ACC112 (cell line): ENCODE data around the gene SH3RF3.
A peak's percentile ranks its signal among the peaks of the same experiment; 100 is the strongest.

Experiments used
- H2AFZ ChIP-seq: fragments of 200-600 bp; sonication (generic); one replicate; pipeline ENCODE4 v1.6.0; 2017; ENCODE audit warnings: antibody characterized with exemption, low read length; ENCODE audit not compliant: unreplicated experiment
- H3K27ac ChIP-seq: fragments of 200-600 bp; sonication (generic); 2 replicates; pipeline ENCODE4 v1.5.1; 2014; ENCODE audit warnings: low read depth, mild to moderate bottlenecking, antibody characterized with exemption, low read length, moderate library complexity
- H3K27me3 ChIP-seq: fragments of 200-600 bp; sonication (generic); 2 replicates; pipeline ENCODE4 v1.6.1; 2014; ENCODE audit warnings: mild to moderate bottlenecking, antibody characterized with exemption, low read length, moderate library complexity, mixed read lengths; ENCODE audit not compliant: insufficient read depth
- H3K36me3 ChIP-seq: fragments of 200-600 bp; sonication (generic); 2 replicates; pipeline ENCODE4 v1.6.1; 2016; ENCODE audit warnings: mild to moderate bottlenecking, antibody characterized with exemption, low read length, moderate library complexity, mixed read lengths; ENCODE audit not compliant: insufficient read depth
- H3K4me1 ChIP-seq: fragments of 200-600 bp; sonication (generic); one replicate; pipeline ENCODE4 v1.6.1; 2016; ENCODE audit warnings: low read length, mixed read lengths; ENCODE audit not compliant: insufficient read depth, unreplicated experiment, control insufficient read depth
- H3K4me3 ChIP-seq: fragments of 200-600 bp; sonication (generic); 2 replicates; pipeline ENCODE4 v1.5.1; 2014; ENCODE audit warnings: mild to moderate bottlenecking, low read depth, low read length
- H3K79me2 ChIP-seq: fragments of 200-600 bp; sonication (generic); one replicate; pipeline ENCODE4 v1.6.0; 2016; ENCODE audit warnings: low read length; ENCODE audit not compliant: control insufficient read depth, unreplicated experiment, insufficient read depth

SH3RF3 gene

GRCh38 chr2:109433486-109433885 is 304.5 kb downstream of the SH3RF3 start:
- no peaks in the 10 kb centered on the region for H3K79me2 ChIP-seq
- no peaks in the 10 kb centered on the region for H3K27me3 ChIP-seq
- H3K4me3 ChIP-seq = no peak overlapping the region
- no peak overlapping the region for H3K27ac ChIP-seq
- no peak overlapping the region for H2AFZ ChIP-seq
- H3K36me3 ChIP-seq = 0 out of 2 replicates have a peak, but pooled peaks cover 5% of the 10 kb centered on the region
- peaks cover 20% of the 10 kb centered on the region for H3K4me1 ChIP-seq

- Histone ChIP-seq H2AFZ (no peak overlapping the region), H3K79me2 (no peaks in the 10 kb centered on the region), H3K27me3 (no peaks in the 10 kb centered on the region), H3K27ac (no peak overlapping the region), H3K4me3 (no peak overlapping the region), H3K36me3 (0 out of 2 replicates have a peak, but pooled peaks cover 5% of the 10 kb centered on the region), H3K4me1 (peaks cover 24% of the 10 kb centered on the region)
These were observed 304.9 kb downstream of the SH3RF3 start for GRCh38 chr2:109433926-109434325.

- Histone ChIP-seq H2AFZ (no peak overlapping the region), H3K79me2 (no peaks in the 10 kb centered on the region), H3K4me3 (no peak overlapping the region), H3K4me1 (peaks cover 27% of the 10 kb centered on the region), H3K27ac (no peak overlapping the region), H3K36me3 (0 out of 2 replicates have a peak, but pooled peaks cover 5% of the 10 kb centered on the region), H3K27me3 (no peaks in the 10 kb centered on the region)
These were observed 305.3 kb downstream of the SH3RF3 start for GRCh38 chr2:109434351-109434750.

GRCh38 chr2:109435066-109435690 is 306.2 kb downstream of the SH3RF3 start:
- no peak overlapping the region for H3K4me3 ChIP-seq
- H3K27me3 ChIP-seq = no peaks in the 10 kb centered on the region
- no peak overlapping the region; the same call in 1 of the 2 replicates for H3K27ac ChIP-seq
- peaks cover 27% of the 10 kb centered on the region for H3K4me1 ChIP-seq
- no peak overlapping the region for H2AFZ ChIP-seq
- peaks cover 8% of the 10 kb centered on the region; the same call in 1 of the 2 replicates for H3K36me3 ChIP-seq
- no peaks in the 10 kb centered on the region for H3K79me2 ChIP-seq

- Histone ChIP-seq H3K4me1 (peaks cover 27% of the 10 kb centered on the region), H3K79me2 (no peaks in the 10 kb centered on the region), H3K27ac (peak overlapping the region; percentile 29; the same call in 1 of the 2 replicates), H3K36me3 (peaks cover 16% of the 10 kb centered on the region), H3K4me3 (no peak overlapping the region), H3K27me3 (no peaks in the 10 kb centered on the region), H2AFZ (no peak overlapping the region)
These were observed 307.0 kb downstream of the SH3RF3 start for GRCh38 chr2:109435901-109436598.

GRCh38 chr2:109436610-109437225 is 307.7 kb downstream of the SH3RF3 start:
- Histone ChIP-seq H3K79me2 (no peaks in the 10 kb centered on the region), H3K27me3 (no peaks in the 10 kb centered on the region), H3K4me1 (peaks cover 27% of the 10 kb centered on the region), H3K4me3 (no peak overlapping the region), H3K27ac (peak overlapping the region; percentile 52; the same call in 1 of the 2 replicates), H2AFZ (no peak overlapping the region), H3K36me3 (peaks cover 22% of the 10 kb centered on the region)

GRCh38 chr2:109437325-109438090 is 308.5 kb downstream of the SH3RF3 start:
- H3K4me1 ChIP-seq = peaks cover 27% of the 10 kb centered on the region
- no peak overlapping the region for H2AFZ ChIP-seq
- H3K79me2 ChIP-seq = no peaks in the 10 kb centered on the region
- no peaks in the 10 kb centered on the region for H3K27me3 ChIP-seq
- no peak overlapping the region for H3K27ac ChIP-seq
- peaks cover 24% of the 10 kb centered on the region for H3K36me3 ChIP-seq
- no peak overlapping the region for H3K4me3 ChIP-seq

GRCh38 chr2:109438146-109438545 is 309.1 kb downstream of the SH3RF3 start:
- peaks cover 27% of the 10 kb centered on the region for H3K4me1 ChIP-seq
- no peaks in the 10 kb centered on the region for H3K27me3 ChIP-seq
- H3K36me3 ChIP-seq = peaks cover 29% of the 10 kb centered on the region
- no peaks in the 10 kb centered on the region for H3K79me2 ChIP-seq
- no peak overlapping the region for H2AFZ ChIP-seq
- no peak overlapping the region for H3K4me3 ChIP-seq
- H3K27ac ChIP-seq = peak overlapping the region; percentile 39; the same call in 1 of the 2 replicates

- H3K4me3 ChIP-seq = no peak overlapping the region
- H3K27me3 ChIP-seq = no peaks in the 10 kb centered on the region
- H3K27ac ChIP-seq = peak overlapping the region; percentile 39; the same call in 1 of the 2 replicates
- H3K4me1 ChIP-seq = peaks cover 27% of the 10 kb centered on the region
- no peaks in the 10 kb centered on the region for H3K79me2 ChIP-seq
- peaks cover 36% of the 10 kb centered on the region for H3K36me3 ChIP-seq
- no peak overlapping the region for H2AFZ ChIP-seq
These were observed 309.9 kb downstream of the SH3RF3 start for GRCh38 chr2:109438773-109439389.

GRCh38 chr2:109439390-109439786 is 310.4 kb downstream of the SH3RF3 start:
- Histone ChIP-seq H3K27ac (peak overlapping the region; percentile 19; the same call in 1 of the 2 replicates), H3K4me3 (no peak overlapping the region), H3K27me3 (no peaks in the 10 kb centered on the region), H2AFZ (no peak overlapping the region), H3K4me1 (peaks cover 27% of the 10 kb centered on the region), H3K36me3 (peaks cover 38% of the 10 kb centered on the region), H3K79me2 (no peaks in the 10 kb centered on the region)
